ENCODE results near the gene TIGD2. TPM values are rescaled to one million over a fixed set of nuclear protein-coding genes. Genes with fewer than 3 reads are reported as not detected.
"Not testable (repeated sequence)": the region's sequence is repeated elsewhere in the genome, so short reads cannot be mapped to it uniquely, and the experiment has no call there.

TIGD2 gene
- total RNA-seq, 1 experiment from 2014 or later = 7.2 TPM

DNA sequence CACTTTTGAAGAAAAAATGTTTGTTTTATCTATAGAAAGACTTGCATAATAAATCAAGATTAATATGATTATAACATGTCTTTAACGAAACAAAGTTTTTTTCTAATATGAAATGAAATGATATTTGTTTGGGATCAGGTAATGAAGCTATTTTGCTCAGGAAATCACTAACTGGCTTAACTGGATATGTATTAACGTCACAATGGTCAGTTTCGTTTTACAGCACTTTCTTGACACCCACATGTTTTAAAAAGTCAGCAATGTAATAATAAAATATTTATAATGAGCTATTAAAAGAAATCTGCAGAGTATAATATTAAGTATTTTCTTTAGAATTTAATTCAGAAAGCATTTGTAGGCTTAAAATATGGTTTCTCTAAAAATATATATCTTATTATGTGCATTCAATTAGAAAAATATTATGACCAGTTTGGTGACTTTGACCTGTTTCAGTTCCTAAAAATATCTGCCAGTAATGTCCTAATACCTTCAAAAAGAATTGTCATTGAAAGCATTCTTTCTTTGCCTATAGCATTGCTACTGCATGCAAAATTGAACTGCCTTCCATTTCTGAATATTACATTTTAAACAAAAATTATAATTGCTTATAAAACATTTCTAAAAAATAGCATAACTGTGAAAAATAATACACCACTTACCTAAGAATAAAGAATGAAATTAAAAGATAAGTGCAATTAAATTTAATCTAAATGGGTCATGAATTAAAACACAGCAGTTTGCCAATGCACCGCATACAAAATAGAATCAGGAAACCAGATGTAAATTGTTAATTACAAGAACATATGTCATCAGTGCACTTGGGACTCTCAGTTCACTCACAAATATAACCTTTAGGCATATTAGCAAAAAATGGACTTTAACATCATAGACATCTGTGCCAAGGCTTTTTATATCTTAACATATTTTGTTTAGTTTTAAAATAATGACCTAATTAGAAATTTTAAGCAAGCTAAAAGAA, 31.6 kb downstream of the TIGD2 start:
- Histone ChIP-seq H3K27me3 (ENCODE audit: low read length) (no peaks in the 10 kb centered on the region), H3K4me1 (ENCODE audit: low read length) (no peaks in the 10 kb centered on the region), H3K4me2 (ENCODE audit: low read depth, low read length, poor library complexity, severe bottlenecking) (no peak overlapping the region), H3K27ac (ENCODE audit: low read length) (no peak overlapping the region), H3K4me3 (ENCODE audit: low read length) (no peak overlapping the region), H3K9me3 (ENCODE audit: low read length) (no peaks in the 10 kb centered on the region), H3K36me3 (ENCODE audit: insufficient read depth, low read length) (no peaks in the 10 kb centered on the region), H4K20me1 (ENCODE audit: insufficient read depth, low read depth, low read length) (no peaks in the 10 kb centered on the region), H3K9me2 (replicated peaks; ENCODE audit: insufficient read depth, low read length) (no peaks in the 10 kb centered on the region), H2AFZ (ENCODE audit: low read length) (no peak overlapping the region), H3K9ac (ENCODE audit: low read length) (no peak overlapping the region), H3K79me2 (ENCODE audit: low read length) (no peaks in the 10 kb centered on the region)
- DNase-seq = no peak

DNA sequence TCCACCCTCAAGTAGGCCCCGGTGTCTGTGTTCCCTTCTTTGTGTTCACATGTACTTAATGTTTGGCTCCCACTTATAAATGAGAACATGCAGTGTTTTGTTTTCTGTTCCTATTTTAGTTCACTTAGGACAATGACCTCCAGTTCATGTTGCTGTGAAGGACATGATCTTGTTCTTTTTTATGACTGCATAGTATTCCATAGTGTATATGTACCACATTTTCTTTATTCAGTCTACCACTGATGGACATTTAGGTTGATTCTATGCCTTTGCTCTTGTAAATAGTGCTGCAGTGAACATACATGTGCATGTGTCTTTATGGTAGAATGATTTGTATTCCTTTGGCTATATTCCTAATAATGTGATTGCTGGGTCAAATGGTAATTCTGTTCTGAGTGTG, 33.3 kb downstream of the TIGD2 start:
- not testable (repeated sequence) for H3K36me3 ChIP-seq (ENCODE audit: insufficient read depth, low read length); H3K9ac ChIP-seq (ENCODE audit: low read length); H3K4me3 ChIP-seq (ENCODE audit: low read length); DNase-seq; H3K9me3 ChIP-seq (ENCODE audit: low read length); H3K9me2 ChIP-seq (replicated peaks; ENCODE audit: insufficient read depth, low read length); H3K4me1 ChIP-seq (ENCODE audit: low read length); H3K27me3 ChIP-seq (ENCODE audit: low read length); H2AFZ ChIP-seq (ENCODE audit: low read length); H4K20me1 ChIP-seq (ENCODE audit: insufficient read depth, low read depth, low read length); H3K27ac ChIP-seq (ENCODE audit: low read length); H3K79me2 ChIP-seq (ENCODE audit: low read length); H3K4me2 ChIP-seq (ENCODE audit: low read depth, low read length, poor library complexity, severe bottlenecking)

DNA sequence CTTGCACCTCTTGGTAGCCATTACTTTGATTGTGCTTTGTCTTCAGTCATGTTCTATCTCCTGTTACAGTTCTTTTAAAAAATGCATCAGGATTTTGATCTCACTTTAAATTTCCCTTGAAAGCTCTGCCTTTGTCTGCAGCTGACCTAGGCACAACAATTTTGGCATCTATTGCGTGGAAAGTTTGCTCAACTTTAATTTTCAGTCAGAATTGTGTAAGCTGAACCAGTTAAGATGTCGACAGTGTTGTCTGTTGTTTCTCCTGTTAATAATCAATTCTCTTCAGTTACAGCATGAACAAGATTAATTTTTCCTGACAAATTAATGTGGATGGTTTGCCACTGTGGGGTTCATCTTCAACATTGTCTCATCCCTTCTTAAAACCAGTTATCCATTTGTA, 34.9 kb downstream of the TIGD2 start:
- Histone ChIP-seq H3K4me3 (ENCODE audit: low read length) (no peak overlapping the region), H3K36me3 (ENCODE audit: insufficient read depth, low read length) (no peaks in the 10 kb centered on the region), H3K4me2 (ENCODE audit: low read depth, low read length, poor library complexity, severe bottlenecking) (no peak overlapping the region), H3K9me3 (ENCODE audit: low read length) (no peaks in the 10 kb centered on the region), H3K9ac (ENCODE audit: low read length) (no peak overlapping the region), H3K79me2 (ENCODE audit: low read length) (no peaks in the 10 kb centered on the region), H4K20me1 (ENCODE audit: insufficient read depth, low read depth, low read length) (no peaks in the 10 kb centered on the region), H3K27me3 (ENCODE audit: low read length) (no peaks in the 10 kb centered on the region), H3K9me2 (replicated peaks; ENCODE audit: insufficient read depth, low read length) (no peaks in the 10 kb centered on the region), H3K27ac (ENCODE audit: low read length) (no peak overlapping the region), H3K4me1 (ENCODE audit: low read length) (no peaks in the 10 kb centered on the region), H2AFZ (ENCODE audit: low read length) (no peak overlapping the region)
- no peak for DNase-seq

DNA sequence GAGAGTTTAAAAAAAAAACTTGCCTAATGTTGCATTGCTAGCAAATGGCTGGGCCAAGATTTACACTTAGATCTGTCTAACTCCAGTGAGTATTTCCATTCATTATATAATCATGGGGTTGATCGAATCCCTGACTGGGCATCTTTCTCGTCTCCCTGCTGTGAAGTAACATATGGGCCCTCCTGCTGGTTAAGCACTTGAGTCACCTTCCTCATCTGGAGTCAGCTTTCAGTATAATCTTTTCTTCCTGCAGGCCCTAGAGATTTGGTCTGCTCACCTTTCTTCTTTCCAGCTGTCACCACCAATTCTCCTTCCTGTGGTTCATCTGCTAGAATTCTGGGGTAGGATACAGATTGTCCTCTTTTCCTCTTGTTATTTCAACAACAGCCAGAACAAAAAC, 41.6 kb downstream of the TIGD2 start:
- no peaks in the 10 kb centered on the region for H3K9me2 ChIP-seq (replicated peaks; ENCODE audit: insufficient read depth, low read length)
- no peak overlapping the region for H2AFZ ChIP-seq (ENCODE audit: low read length)
- H3K4me2 ChIP-seq (ENCODE audit: low read depth, low read length, poor library complexity, severe bottlenecking) = no peak overlapping the region
- no peak for DNase-seq
- no peaks in the 10 kb centered on the region for H3K4me1 ChIP-seq (ENCODE audit: low read length)
- H3K27ac ChIP-seq (ENCODE audit: low read length) = no peak overlapping the region
- H3K9me3 ChIP-seq (ENCODE audit: low read length) = no peaks in the 10 kb centered on the region
- H3K9ac ChIP-seq (ENCODE audit: low read length) = no peak overlapping the region
- no peak overlapping the region for H3K4me3 ChIP-seq (ENCODE audit: low read length)
- H4K20me1 ChIP-seq (ENCODE audit: insufficient read depth, low read depth, low read length) = no peaks in the 10 kb centered on the region
- no peaks in the 10 kb centered on the region for H3K79me2 ChIP-seq (ENCODE audit: low read length)
- no peaks in the 10 kb centered on the region for H3K36me3 ChIP-seq (ENCODE audit: insufficient read depth, low read length)
- H3K27me3 ChIP-seq (ENCODE audit: low read length) = no peaks in the 10 kb centered on the region

DNA sequence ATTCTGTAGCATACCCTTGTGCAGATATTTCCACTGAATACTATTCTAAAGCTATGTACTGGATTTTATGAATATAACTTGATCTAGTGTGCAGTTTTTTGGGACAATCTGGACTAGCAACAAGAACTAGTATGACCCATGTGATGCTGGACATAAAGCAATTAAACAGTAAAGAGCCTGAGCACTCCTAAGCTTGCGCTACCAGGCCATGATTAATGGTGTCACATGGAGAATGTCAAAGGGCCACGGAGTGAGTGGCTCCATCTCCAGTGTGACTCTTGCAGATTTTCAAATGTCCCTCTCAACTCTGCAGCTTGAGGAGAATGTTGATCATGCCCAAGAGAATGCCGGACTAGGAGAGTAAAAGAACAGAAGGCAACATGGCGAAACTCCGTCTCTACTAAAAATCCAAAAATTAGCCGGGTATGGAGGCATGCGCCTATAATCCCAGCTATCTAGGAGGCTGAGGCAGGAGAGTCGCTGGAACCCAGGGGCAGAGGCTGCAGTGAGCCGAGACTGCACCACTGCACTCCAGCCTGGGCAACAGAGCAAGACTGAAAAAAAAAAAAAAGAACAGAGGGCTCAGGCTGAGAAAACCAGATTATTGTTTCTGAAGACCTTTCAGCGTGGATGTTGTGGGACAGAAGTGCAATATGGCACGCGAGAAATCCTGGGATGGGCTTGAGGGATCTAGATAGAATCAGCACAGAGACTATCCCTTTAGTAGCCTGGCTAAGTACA, 45.0 kb downstream of the TIGD2 start:
- H3K36me3 ChIP-seq (ENCODE audit: insufficient read depth, low read length) = no peaks in the 10 kb centered on the region
- H3K27ac ChIP-seq (ENCODE audit: low read length) = no peak overlapping the region
- no peak overlapping the region for H3K9ac ChIP-seq (ENCODE audit: low read length)
- no peak overlapping the region for H2AFZ ChIP-seq (ENCODE audit: low read length)
- no peaks in the 10 kb centered on the region for H3K9me2 ChIP-seq (replicated peaks; ENCODE audit: insufficient read depth, low read length)
- no peak overlapping the region for H3K4me2 ChIP-seq (ENCODE audit: low read depth, low read length, poor library complexity, severe bottlenecking)
- no peak for DNase-seq
- no peaks in the 10 kb centered on the region for H3K79me2 ChIP-seq (ENCODE audit: low read length)
- no peak overlapping the region for H3K4me3 ChIP-seq (ENCODE audit: low read length)
- H3K9me3 ChIP-seq (ENCODE audit: low read length) = no peaks in the 10 kb centered on the region
- no peaks in the 10 kb centered on the region for H3K4me1 ChIP-seq (ENCODE audit: low read length)
- no peaks in the 10 kb centered on the region for H4K20me1 ChIP-seq (ENCODE audit: insufficient read depth, low read depth, low read length)
- H3K27me3 ChIP-seq (ENCODE audit: low read length) = no peaks in the 10 kb centered on the region

DNA sequence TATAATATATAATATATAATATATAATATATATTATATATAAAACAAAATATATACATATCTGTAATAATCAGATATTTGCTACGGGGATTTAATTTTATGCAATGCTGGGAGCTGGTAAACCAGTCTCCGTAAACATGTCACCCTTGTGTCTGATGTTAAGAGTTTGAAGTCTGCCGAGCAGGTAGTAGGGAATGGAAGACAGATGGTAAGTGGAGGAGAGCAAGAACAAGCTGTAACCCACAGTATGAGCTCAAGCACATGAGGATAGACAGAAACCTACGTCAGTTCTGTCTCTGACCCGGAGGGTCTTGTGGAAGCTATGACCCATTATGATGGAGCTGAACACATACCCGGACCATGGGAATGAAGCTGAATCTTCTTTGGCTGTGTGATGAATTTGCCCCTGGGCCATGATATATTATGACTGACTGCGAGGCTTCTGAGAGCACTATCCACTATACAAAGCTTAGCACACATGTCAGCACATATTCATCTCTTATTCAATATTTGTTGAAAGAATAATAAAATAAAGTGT, 46.2 kb downstream of the TIGD2 start:
- Histone ChIP-seq H3K4me3 (ENCODE audit: low read length) (no peak overlapping the region), H3K27ac (ENCODE audit: low read length) (no peak overlapping the region), H3K4me1 (ENCODE audit: low read length) (no peaks in the 10 kb centered on the region), H3K4me2 (ENCODE audit: low read depth, low read length, poor library complexity, severe bottlenecking) (no peak overlapping the region), H2AFZ (ENCODE audit: low read length) (no peak overlapping the region), H3K27me3 (ENCODE audit: low read length) (no peaks in the 10 kb centered on the region), H4K20me1 (ENCODE audit: insufficient read depth, low read depth, low read length) (no peaks in the 10 kb centered on the region), H3K36me3 (ENCODE audit: insufficient read depth, low read length) (no peaks in the 10 kb centered on the region), H3K9me2 (replicated peaks; ENCODE audit: insufficient read depth, low read length) (no peaks in the 10 kb centered on the region), H3K79me2 (ENCODE audit: low read length) (no peaks in the 10 kb centered on the region), H3K9me3 (ENCODE audit: low read length) (no peaks in the 10 kb centered on the region), H3K9ac (ENCODE audit: low read length) (no peak overlapping the region)
- DNase-seq = no peak

DNA sequence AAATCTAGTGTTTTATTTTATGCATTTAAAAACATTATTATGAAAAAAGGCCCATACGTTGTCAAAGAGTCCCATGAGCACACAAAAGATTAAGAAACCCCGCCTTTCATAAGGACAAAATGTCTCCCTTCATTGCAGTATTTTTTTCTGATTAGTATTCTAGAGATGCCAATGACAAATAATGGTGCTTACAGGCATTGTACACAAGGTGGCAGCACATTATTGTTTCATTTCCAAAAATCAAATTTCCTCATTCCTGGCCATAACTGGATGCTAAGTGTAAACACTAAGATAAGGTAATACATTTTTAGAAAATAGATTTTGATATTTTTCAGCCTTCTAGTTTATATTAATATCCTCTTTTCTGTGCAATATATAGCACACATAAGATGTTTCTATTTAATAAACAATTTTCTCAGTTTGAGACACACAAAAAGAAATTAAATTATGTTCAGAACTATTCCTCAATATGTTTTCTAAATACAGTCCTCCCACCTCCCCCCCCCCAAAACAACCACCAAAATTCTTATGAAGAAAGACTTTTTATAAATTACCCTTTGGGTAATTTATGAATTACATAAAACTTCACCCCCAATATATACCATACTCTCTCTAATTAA, 47.7 kb downstream of the TIGD2 start:
- Histone ChIP-seq H3K4me1 (ENCODE audit: low read length) (no peaks in the 10 kb centered on the region), H4K20me1 (ENCODE audit: insufficient read depth, low read depth, low read length) (no peaks in the 10 kb centered on the region), H3K27ac (ENCODE audit: low read length) (no peak overlapping the region), H3K9ac (ENCODE audit: low read length) (no peak overlapping the region), H3K9me3 (ENCODE audit: low read length) (no peaks in the 10 kb centered on the region), H3K4me2 (ENCODE audit: low read depth, low read length, poor library complexity, severe bottlenecking) (no peak overlapping the region), H3K36me3 (ENCODE audit: insufficient read depth, low read length) (no peaks in the 10 kb centered on the region), H3K79me2 (ENCODE audit: low read length) (no peaks in the 10 kb centered on the region), H3K4me3 (ENCODE audit: low read length) (no peak overlapping the region), H2AFZ (ENCODE audit: low read length) (no peak overlapping the region), H3K9me2 (replicated peaks; ENCODE audit: insufficient read depth, low read length) (no peaks in the 10 kb centered on the region), H3K27me3 (ENCODE audit: low read length) (no peaks in the 10 kb centered on the region)
- peak; percentile 68 for DNase-seq

DNA sequence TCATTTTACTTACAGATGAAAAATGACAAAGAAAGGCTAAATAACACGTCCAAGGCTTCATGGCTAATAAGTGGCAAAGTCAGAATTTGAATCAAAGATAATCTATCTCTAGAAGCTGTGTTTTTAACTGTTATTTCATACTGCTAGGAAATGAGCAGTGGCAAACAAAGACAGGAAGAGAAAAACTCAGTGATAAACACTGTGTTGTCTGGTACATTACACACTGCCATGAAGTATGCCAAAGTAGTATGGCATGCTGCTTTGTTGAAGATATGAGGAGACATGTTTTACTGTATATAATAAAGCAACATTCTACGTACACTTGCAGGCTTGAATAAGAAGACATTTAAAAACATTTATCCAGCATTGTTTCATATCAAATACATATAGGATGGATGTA, 49.5 kb downstream of the TIGD2 start:
- H3K4me3 ChIP-seq (ENCODE audit: low read length) = no peak overlapping the region
- H3K79me2 ChIP-seq (ENCODE audit: low read length) = no peaks in the 10 kb centered on the region
- H3K9ac ChIP-seq (ENCODE audit: low read length) = no peak overlapping the region
- no peak overlapping the region for H3K4me2 ChIP-seq (ENCODE audit: low read depth, low read length, poor library complexity, severe bottlenecking)
- no peaks in the 10 kb centered on the region for H3K4me1 ChIP-seq (ENCODE audit: low read length)
- no peak overlapping the region for H2AFZ ChIP-seq (ENCODE audit: low read length)
- no peaks in the 10 kb centered on the region for H4K20me1 ChIP-seq (ENCODE audit: insufficient read depth, low read depth, low read length)
- DNase-seq = no peak
- 0 out of 2 replicates have a peak, but pooled peaks cover 2% of the 10 kb centered on the region for H3K27me3 ChIP-seq (ENCODE audit: low read length)
- no peaks in the 10 kb centered on the region for H3K36me3 ChIP-seq (ENCODE audit: insufficient read depth, low read length)
- H3K9me3 ChIP-seq (ENCODE audit: low read length) = no peaks in the 10 kb centered on the region
- H3K9me2 ChIP-seq (replicated peaks; ENCODE audit: insufficient read depth, low read length) = no peaks in the 10 kb centered on the region
- no peak overlapping the region for H3K27ac ChIP-seq (ENCODE audit: low read length)

All from Karpas-422 (cell line).